ENCODE measurements around the gene BTBD1.

The BTBD1 gene

DNA sequence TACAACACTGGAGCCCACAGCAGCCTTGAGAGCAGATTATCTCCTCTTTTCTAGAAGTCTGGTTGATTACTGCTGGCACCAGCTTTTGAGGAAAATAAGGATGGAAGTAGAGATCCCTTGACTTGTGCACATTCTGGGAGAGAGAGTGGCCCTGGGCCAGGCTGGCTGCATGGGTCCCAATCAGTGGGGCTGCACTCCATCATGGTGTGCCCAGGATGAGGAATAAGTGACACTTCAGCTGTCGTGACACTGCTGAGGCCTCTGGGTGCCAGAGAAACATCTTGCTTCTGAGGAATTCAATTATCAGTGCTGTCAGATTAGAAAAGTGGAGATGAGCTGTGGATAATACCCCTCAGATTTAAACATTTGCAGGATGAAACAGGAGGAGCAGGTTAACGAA, 72.0 kb downstream of the BTBD1 start:
- DNase-seq = no peak

GRCh38 chr15:82993144-82993543, 73.9 kb downstream of the BTBD1 start:
- no peak for DNase-seq

DNA sequence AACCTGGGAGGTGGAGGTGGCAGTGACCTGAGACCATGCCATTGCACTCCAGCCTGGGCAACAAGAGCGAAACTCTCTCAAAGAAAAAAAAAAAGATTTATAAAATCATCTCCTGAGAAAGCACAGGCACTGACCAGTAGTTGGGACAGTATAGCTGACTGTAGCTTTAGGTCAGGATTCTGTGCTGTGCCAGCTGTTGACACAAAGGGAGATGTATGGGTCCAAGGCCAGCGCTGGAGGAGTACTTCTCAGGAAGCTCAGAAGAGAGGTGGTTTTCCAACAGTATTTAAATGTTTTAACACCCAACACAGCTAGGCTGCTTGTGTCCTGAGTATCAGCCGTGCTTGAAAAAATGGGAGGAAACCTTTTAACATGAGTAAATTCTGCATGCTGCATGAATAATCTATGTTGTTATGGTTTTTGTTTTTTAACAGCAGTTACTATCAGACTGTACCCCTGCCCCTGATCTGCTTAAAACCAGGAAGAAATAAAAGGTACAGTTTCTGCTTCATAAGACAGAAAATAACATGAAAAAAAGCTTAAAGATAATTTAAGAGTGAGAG, 74.5 kb downstream of the BTBD1 start:
- no peak for DNase-seq

- no peak for DNase-seq
Observed at GRCh38 chr15:82986442-82986780, 80.6 kb downstream of the BTBD1 start.

GRCh38 chr15:82985688-82986441, 81.2 kb downstream of the BTBD1 start, which contains the start of gene RAMAC:
Gene RAMAC (plus strand): TSS chr15:82986210. CDS start chr15:82989019, 2,809 bp downstream.
- DNase-seq = peak; percentile 33 to 97 (median 88)

- DNase-seq = no peak
Observed at GRCh38 chr15:82980981-82981380, 86.1 kb downstream of the BTBD1 start.

DNA sequence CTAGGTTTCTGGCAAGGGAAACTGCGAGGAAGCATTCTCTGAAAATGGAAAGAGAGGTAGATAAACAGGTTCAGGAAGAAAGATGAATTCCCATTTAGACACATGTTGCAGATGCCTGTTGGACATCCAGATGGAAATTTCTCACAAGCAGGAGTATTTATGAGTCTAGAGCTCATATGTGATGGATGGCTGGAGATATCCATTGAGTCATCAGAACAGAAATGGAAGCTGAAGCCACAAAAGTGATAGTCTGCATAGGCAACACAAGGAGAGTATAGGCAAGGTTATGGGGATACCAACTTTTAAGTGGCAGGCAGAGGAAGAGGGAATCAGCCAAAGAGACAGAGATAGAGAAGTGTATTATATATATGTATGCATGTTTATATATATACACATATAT, 87.3 kb downstream of the BTBD1 start:
- DNase-seq = no peak

DNA sequence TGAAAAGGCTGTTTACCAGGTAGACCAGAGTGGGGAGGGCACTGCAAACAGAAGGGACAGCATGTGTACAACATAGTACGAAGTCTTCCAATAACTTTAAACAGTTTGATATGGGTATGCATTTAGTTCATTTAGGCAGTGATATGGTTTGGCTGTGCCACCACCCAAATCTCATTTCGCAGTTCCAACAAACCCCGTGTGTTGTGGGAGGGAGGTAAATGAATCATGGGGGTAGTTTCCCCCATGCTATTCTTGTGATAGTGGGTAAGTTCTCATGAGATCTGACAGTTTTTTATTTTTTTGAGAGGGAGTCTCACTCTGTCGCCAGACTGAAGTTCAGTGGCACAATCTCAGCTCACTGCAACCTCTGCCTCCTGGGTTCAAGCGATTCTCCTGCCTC, 88.6 kb downstream of the BTBD1 start:
- no peak for DNase-seq

GRCh38 chr15:82977076-82977475, 90.0 kb downstream of the BTBD1 start:
- DNase-seq = no peak

- DNase-seq = no peak
Observed at GRCh38 chr15:82972990-82973389, 94.1 kb downstream of the BTBD1 start.

DNA sequence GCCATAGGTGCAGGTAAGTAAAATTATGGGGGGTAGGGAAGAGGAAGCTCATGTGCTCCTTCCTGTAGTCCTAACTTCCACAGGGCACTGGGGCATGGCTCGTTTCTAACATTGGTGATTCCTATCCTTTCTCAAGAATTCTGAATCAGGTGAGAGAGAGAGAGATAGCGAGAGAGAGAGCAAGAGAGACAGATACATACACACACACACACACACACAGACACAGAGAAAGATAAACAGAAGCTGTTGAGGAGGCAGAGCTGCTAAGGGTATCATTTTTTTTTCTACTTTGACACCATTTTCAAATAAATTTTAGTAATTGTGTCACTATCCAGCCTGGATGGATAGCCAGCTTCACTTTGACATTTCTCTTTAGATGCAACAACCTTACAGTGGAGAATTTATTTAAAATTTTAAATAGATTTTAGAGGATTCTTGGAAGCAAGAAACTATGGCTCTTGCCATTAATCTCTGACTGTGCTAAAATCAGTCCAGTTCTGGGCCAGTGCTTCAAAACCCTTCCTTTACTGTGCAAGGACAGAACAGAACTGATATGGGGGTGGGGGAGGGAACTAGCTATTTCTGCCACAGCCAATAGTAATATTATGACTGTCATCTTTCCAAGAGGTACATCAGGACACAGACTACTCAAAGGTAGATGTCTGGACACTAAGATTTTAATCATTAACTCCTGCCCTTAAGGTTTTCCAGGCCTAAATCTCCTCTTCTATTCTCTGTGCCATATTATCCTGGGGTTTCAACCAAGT, 95.7 kb downstream of the BTBD1 start:
- DNase-seq = no peak

- DNase-seq = no peak
Observed at GRCh38 chr15:82970696-82971095, 96.4 kb downstream of the BTBD1 start.

- no peak for DNase-seq
Observed at GRCh38 chr15:82970078-82970686, 96.9 kb downstream of the BTBD1 start.

- DNase-seq = no peak
Observed at GRCh38 chr15:82969353-82969752, 97.7 kb downstream of the BTBD1 start.

DNA sequence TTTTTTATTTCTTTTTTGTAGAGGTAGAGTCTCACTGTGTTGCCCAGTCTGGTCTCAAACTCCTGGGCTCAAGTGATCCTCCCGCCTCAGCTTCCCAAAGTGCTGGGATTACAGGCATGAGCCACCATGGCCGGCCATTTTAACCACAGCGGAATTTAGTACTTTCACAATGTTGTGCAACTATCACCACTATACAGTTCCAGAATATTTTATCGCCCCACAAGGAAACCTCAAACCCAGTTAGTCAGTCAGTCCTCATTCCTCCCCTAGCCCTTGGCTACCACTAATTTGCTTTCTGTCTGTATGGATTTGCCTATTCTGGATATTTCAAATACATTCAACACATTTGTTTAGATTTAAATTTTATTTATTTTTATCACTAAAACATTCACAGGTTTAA, 99.0 kb downstream of the BTBD1 start:
- DNase-seq = no peak

- no peak for DNase-seq
Observed at GRCh38 chr15:82966671-82967071, 100.4 kb downstream of the BTBD1 start.

All from amygdala (tissue), 56 donors.